ENCODE measurements around the gene SGPP2. TPM values are rescaled to one million over a fixed set of nuclear protein-coding genes. Genes with fewer than 3 reads are reported as not detected.

The SGPP2 gene
- total and polyA plus RNA-seq, 10 donors: 0.13 to 3.1 (median 1.9) TPM

DNA sequence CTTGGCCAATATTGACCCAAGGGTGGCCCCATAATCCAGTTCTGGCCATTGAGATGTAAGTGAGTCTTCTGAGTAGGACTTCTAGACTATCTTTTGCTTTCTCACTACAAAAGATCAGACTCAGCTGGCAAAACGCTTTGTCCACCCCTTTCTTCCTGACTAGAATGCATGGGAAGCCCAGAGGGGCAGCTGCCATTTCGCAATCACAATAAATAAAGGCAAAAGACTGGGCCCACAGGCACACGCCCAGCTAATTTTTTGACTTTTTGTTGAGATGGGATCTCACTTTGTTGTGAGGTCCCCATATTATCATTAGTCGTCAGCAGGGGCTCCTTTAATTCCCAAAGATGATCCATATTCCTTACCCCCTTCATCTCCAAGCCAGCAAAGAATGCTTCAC lies 41.1 kb upstream of the SGPP2 start:
- no peak for DNase-seq
- no peaks in the 10 kb centered on the region for H3K27me3 ChIP-seq (replicated peaks in 1 of 7)
- no peaks in the 10 kb centered on the region for H3K36me3 ChIP-seq
- H3K4me1 ChIP-seq: no peaks in the 10 kb centered on the region
- intact Hi-C loops (cut with DNase I; ENCODE audit: low total_unique reads): no loop called here
- WGBS, 5 donors: 80 to 96% (median 85%) methylated on average over 4 of the region's 4 CpGs
- no peak overlapping the region for H3K27ac ChIP-seq
- TF ChIP-seq POLR2A (IDR thresholded peaks at IDR 0.05): no peak
- TF ChIP-seq POLR2AphosphoS5 (IDR thresholded peaks at IDR 0.05): no peak
- TF ChIP-seq, protein P1, sequence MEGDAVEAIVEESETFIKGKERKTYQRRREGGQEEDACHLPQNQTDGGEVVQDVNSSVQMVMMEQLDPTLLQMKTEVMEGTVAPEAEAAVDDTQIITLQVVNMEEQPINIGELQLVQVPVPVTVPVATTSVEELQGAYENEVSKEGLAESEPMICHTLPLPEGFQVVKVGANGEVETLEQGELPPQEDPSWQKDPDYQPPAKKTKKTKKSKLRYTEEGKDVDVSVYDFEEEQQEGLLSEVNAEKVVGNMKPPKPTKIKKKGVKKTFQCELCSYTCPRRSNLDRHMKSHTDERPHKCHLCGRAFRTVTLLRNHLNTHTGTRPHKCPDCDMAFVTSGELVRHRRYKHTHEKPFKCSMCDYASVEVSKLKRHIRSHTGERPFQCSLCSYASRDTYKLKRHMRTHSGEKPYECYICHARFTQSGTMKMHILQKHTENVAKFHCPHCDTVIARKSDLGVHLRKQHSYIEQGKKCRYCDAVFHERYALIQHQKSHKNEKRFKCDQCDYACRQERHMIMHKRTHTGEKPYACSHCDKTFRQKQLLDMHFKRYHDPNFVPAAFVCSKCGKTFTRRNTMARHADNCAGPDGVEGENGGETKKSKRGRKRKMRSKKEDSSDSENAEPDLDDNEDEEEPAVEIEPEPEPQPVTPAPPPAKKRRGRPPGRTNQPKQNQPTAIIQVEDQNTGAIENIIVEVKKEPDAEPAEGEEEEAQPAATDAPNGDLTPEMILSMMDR (IDR thresholded peaks at IDR 0.05 in 8 of 11, conservative IDR thresholded peaks at IDR 0.05 in 3 of 11): no peak
- H3K4me3 ChIP-seq: no peak overlapping the region
- no peaks in the 10 kb centered on the region for H3K9me3 ChIP-seq

DNA sequence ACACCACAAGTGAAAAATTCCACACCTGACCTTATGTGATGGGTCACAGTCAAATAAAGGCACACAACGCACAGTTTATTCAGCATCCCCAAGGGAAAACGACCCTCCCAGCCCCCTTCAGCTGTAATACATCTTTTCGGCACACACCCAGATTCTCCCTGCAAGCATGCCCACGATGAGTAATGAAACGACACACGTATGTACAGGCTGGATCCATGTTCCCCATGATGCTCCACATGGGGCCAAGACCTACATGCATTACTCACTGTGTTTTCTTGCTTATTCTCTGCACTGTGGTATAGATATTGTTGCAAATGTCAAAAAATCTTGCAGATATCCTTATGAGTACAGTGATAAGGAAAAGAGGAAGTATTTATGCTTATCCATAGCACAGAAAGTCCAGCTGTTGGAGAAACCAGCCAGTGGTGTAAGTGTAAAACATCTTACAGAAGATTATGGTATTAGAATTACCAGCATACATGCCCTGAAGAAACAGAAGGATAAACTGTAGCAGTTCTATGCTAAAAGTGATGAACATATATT lies 32.5 kb upstream of the SGPP2 start:
- H3K27me3 ChIP-seq (replicated peaks in 1 of 7): no peaks in the 10 kb centered on the region
- DNase-seq: no peak
- peaks cover 0 to 8% (median 0%) of the 10 kb centered on the region in 8 donors for H3K9me3 ChIP-seq
- no peaks in the 10 kb centered on the region for H3K36me3 ChIP-seq
- no peak overlapping the region for H3K27ac ChIP-seq
- intact Hi-C loops (cut with DNase I; ENCODE audit: low total_unique reads): no loop called here
- TF ChIP-seq POLR2AphosphoS5 (IDR thresholded peaks at IDR 0.05): no peak
- TF ChIP-seq, protein P1 (IDR thresholded peaks at IDR 0.05 in 8 of 11, conservative IDR thresholded peaks at IDR 0.05 in 3 of 11): no peak
- no peak for TF ChIP-seq POLR2A (IDR thresholded peaks at IDR 0.05)
- WGBS, 5 donors: 56 to 67% (median 65%) methylated on average over 6 of the region's 6 CpGs
- H3K4me3 ChIP-seq: no peak overlapping the region
- H3K4me1 ChIP-seq: no peaks in the 10 kb centered on the region

DNA sequence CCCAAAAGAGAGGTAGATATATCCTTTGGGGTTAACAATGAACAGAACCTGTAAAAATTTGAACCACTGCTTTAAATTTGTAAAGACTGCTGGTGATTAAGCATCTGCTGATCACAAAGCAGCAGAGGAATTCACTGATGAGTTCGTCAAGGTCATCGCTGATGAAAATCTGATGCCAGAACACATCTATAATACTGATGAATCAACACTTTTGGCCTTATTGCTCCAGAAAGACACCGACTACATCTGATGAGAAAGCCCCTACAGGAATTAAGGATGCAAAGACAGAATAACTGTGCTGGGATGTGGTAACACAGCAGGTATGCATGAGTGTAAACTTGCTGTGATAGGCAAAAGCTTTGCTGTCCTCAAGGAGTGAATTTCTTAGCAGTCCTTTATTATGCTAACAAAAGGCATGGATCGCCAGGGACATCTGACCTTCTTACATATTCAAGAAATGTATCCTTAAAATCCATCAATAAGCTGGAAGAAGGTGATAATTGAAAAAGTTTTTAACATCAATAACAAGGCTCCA lies 30.5 kb upstream of the SGPP2 start:
- TF ChIP-seq POLR2AphosphoS5 (IDR thresholded peaks at IDR 0.05) (no peak), POLR2A (IDR thresholded peaks at IDR 0.05) (no peak)
- TF ChIP-seq, protein P1 (IDR thresholded peaks at IDR 0.05 in 8 of 11, conservative IDR thresholded peaks at IDR 0.05 in 3 of 11): no peak
- no peaks in the 10 kb centered on the region for H3K27me3 ChIP-seq (replicated peaks in 1 of 7)
- no peak for DNase-seq
- 81 to 91% (median 83%) methylated on average over 4 of the region's 4 CpGs for WGBS, 5 donors
- no peaks in the 10 kb centered on the region for H3K36me3 ChIP-seq
- no peak overlapping the region for H3K27ac ChIP-seq
- H3K9me3 ChIP-seq: peaks cover 0 to 8% (median 0%) of the 10 kb centered on the region in 8 donors
- no peaks in the 10 kb centered on the region for H3K4me1 ChIP-seq
- intact Hi-C loops (cut with DNase I; ENCODE audit: low total_unique reads): no loop called here
- H3K4me3 ChIP-seq: no peak overlapping the region

DNA sequence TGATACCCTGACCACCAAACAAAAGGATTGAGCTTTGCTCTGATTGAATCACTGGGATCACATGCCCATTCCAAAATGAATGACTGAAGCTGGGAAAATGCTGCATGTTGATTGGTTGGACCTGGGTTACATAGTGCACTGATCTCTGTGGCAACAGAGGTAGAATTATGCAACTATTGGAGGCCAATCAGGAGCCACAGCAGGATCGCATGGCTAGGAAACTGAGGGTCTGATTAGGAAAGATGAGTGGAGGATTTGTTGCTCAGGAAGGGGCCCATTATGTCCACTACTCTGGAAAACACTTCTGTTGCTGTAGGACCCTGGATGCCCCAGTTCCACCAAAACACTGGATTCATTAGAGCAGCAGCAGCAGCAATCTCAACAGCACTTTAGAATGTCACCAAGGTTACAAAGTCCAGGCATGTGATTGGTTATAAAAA lies 25.9 kb upstream of the SGPP2 start:
- Histone ChIP-seq H3K4me1 (no peaks in the 10 kb centered on the region), H3K27ac (no peak overlapping the region), H3K4me3 (no peak overlapping the region), H3K9me3 (peaks cover 0 to 13% (median 0%) of the 10 kb centered on the region in 8 donors), H3K36me3 (no peaks in the 10 kb centered on the region), H3K27me3 (replicated peaks in 1 of 7) (no peaks in the 10 kb centered on the region)
- WGBS, 5 donors: 28 to 68% (median 65%) methylated on average over 1 of the region's 1 CpG
- DNase-seq: no peak
- intact Hi-C loops (cut with DNase I; ENCODE audit: low total_unique reads): no loop called here
- TF ChIP-seq POLR2A (IDR thresholded peaks at IDR 0.05) (no peak), POLR2AphosphoS5 (IDR thresholded peaks at IDR 0.05) (no peak)
- TF ChIP-seq, protein P1 (IDR thresholded peaks at IDR 0.05 in 8 of 11, conservative IDR thresholded peaks at IDR 0.05 in 3 of 11): no peak
